CD4-positive, alpha-beta T cell treated with Interleukin-4 for 4 hours (primary cell): ENCODE measurements around the gene TBCC.
"Not testable (repeated sequence)": the region's sequence is repeated elsewhere in the genome, so short reads cannot be mapped to it uniquely, and the experiment has no call there.

Source experiments
- DNase-seq: peaks from one replicate; pipeline ENCODE4 v3.0.0-alpha.2; 2020

Gene TBCC

DNA sequence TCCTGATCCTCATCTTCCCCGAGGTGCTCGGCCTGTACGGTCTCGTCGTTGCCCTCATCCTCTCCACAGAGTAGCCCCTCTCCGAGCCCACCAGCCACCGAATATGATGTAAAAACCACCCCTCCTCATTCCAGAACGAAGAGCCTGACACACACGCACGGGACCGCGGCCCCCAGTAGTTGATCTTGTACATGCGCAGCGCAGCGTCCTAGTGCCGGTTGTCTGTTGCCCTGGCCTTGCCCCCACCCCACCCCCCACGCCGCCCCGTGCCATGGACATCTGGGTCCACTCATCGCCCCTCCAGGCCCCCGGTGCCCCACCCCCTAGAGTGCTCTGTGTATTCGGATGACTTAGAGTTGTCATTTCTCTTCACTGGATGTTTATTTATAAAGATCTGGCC, 18.3 kb downstream of the TBCC start:
- DNase-seq = no peak

- no peak for DNase-seq
These were observed 18.8 kb downstream of the TBCC start for GRCh38 chr6:42727087-42727611.

- peak; percentile 88 for DNase-seq
These were observed 19.3 kb downstream of the TBCC start for GRCh38 chr6:42726485-42727086.

GRCh38 chr6:42726026-42726425, 19.9 kb downstream of the TBCC start:
- no peak for DNase-seq

- no peak for DNase-seq
These were observed 21.1 kb downstream of the TBCC start for GRCh38 chr6:42724825-42725224.

DNA sequence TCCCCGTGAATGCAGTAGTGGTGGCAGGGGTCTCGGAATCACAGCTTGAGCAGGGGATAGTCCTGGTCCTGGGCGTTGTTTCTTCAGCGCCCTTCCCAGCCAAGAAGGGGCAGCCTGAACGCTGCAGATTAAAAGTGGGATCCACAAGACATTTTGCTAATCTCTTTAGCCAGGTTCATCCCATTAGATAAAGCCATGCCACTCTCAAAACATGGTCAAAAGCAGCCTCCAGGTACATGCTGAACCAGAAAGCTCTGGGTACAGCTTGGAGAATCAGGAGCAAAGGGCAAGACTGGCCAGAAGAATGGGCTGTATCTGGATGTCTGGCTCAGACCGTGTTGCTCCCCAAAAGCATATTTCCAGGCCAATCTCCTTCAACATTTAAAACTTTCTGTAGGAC, 23.4 kb downstream of the TBCC start, which contains the start of gene PRPH2:
PRPH2 (minus strand) TSS at position 101 of the 400 bp plus-strand sequence. CDS start 263 bp downstream, outside the sequence.
- no peak for DNase-seq

DNA sequence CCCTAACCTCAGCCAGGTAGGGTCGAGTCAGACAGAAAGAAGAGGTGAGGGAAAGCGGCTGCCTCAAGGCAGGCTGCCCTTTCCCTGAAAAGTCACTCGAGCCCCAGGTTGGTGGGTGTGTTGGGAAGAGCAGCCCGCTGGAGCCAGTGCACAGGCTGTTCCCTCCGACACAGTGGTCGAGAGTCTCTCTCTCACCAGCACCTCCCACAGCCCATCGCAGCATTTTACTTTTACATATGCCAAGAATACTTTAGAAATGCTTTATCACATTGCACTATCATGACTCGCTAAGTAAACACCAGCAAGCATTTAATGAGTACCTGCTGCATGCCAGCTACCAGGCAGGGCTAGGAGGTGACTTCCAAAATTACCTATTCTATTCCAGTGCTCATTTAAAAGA, 25.2 kb downstream of the TBCC start:
- DNase-seq = no peak

- DNase-seq = no peak
These were observed 30.0 kb downstream of the TBCC start for GRCh38 chr6:42715871-42716270.

DNA sequence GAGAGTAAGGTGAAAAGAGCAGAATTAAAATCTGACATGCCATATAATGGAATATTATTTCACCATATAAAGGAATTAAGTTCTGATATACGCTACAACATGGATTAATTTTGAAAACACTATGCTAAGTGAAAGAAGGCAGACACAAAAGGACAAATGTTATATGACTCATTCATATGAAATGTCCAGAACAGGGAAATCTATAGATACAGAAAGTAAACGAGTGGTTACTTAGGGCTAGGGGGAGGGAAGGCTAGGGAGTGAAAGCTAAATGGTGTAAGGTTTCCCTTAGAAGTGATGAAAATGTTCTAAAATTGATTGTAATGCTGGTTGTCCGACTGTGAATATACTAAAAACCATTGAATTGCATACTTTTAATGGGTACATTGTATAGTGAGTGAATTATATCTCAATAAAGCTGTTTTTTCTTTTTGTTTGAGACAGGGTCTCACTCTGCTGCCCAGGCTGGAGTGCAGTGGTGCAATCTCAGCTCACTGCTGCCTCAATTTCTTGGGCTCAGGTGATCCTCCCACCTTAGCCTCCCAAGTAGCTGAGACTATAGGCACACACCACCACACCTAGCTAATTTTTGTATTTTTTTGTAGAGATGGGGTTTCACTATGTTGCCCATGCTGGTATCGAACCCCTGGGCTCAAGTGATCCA, 31.7 kb downstream of the TBCC start:
- DNase-seq = no peak

- DNase-seq = no peak
These were observed 34.0 kb downstream of the TBCC start for GRCh38 chr6:42711930-42712329.

DNA sequence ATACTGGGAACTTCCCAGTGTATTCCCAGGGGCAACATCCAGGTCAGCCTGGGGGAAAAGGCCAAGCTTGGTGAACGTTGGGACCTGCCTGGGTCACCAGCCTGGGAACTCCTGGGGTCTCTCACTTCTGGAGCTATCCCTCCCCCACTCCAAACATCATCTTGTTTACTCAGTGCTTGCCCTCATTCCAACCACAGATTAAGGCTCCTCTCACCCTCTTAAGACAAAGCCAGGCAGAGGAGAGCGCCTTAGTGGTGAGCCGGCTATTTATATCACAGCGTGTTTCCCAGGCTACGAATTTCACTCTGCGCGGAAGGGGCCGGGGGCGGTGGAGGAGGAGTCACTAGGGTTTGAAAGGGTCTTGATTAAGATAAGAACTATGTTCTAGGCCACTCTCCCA, 35.6 kb downstream of the TBCC start:
- no peak for DNase-seq

- DNase-seq = no peak
These were observed 36.0 kb downstream of the TBCC start for GRCh38 chr6:42709871-42710270.

- no peak for DNase-seq
These were observed 37.8 kb downstream of the TBCC start for GRCh38 chr6:42708096-42708495.

DNA sequence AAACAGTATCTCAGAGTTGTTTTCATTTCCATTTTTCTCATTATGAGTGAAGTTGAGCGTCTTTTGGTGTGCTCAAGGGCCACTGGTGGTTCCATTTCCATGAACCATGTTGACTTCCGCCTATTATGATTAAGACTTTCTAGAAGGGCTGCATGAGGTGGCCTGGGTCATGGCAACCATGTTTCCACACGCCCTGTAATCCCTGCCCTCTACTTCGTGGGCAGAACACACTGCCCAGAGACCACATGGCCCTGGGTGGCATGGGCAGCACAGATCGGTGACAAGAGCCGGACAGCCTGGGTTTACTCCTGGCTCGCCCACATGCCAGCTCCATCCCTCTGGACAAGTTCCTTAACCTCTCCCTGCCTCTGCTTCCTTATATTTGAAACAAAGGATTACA, 38.3 kb downstream of the TBCC start:
- DNase-seq = no peak

DNA sequence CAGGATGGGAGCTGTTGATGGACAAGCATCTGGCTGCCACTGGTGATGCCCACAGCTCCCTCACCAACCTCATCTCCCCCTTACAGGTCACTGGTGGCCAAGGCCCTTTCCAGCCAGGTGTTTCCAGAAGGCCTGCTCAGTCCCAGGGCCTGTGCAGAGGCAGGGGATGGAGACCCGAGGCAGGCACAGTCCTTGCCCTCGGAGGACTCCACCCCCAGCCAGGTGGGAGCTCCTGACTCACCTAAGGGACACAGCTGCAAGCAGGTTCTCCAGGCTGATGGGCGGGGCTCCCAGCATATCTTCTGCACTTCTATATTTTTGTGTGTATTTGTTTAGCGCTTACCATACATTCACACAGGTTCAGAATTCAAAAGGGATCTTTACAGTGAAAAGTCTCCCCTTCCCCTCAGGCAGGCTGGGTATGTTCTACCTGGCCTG, 40.9 kb downstream of the TBCC start:
- DNase-seq = no peak

DNA sequence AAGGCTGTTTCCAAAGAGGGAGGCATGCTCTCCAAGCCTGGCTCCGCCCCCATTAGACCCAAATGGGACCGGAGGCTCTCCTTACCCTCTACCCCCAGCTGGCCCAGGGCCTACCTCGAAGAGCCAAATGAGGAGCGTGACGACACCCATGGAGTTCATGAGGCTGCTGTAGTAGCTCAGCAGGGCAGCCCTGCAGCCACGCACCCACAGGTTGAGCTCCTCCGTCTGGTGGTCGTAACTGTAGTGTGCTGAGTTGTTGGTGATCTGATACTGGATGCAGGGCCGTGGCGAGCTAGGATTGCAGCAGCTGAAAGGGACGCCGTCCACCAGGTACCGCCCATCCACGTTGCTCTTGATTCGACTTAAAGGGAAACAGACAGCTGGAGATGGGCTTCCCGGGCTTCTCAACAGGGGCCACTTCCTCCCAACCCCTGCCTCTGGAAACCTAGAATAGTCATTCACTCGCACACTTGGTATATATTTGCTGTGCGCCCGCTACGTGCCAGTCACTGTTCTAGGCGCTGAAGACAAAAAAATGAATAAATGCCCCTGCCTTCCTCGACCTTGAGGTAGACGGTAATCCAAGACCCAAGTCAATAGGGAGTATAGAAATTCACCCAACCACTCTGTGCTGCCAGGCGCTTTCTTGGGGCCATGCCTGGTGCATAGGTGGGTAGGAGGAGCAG, 41.5 kb downstream of the TBCC start:
- DNase-seq = no peak

DNA sequence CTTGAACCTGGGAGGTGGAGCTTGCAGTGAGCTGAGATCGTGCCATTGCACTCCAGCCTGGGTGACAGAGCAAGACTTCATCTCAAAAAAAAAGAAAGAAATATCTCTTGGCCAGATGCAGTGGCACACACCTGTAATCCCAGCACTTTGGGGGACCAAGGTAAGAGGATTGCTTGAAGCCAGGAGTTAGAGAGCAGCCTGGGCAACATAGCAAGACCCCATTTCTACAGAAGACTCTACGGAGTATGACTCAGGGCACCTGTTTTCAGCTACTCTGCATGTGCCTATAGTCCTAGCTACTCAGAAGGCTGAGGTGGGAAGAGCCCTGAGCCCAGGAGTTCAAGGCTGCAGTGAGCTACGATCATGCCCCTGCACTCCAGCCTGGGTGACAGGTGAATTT, 43.1 kb downstream of the TBCC start:
- not testable (repeated sequence) for DNase-seq

- no peak for DNase-seq
These were observed 43.7 kb downstream of the TBCC start for GRCh38 chr6:42702200-42702599.

GRCh38 chr6:42698217-42698616, 47.7 kb downstream of the TBCC start:
- no peak for DNase-seq

- no peak for DNase-seq
These were observed 48.6 kb downstream of the TBCC start for GRCh38 chr6:42697268-42697655.

- no peak for DNase-seq
These were observed 49.2 kb downstream of the TBCC start for GRCh38 chr6:42696526-42697267.

DNA sequence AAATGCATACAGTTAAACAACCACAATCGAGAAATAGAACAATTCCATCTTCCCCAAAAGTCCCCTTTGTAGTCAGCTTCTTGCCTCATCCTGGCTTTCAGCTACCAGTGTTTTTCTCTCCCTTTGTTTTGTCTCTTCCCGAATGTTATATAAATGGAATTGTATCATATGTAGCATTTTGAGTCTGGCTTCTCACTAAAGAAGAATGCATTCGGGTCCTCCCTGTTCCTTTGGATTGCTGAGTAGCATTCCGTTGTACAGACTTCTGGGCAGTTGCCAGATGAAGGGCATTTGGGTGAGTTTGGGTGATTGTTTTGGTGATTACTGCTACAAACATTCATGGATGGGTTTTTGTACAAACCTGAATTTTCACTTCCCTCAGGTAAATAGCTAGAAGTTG, 51.3 kb downstream of the TBCC start:
- DNase-seq = no peak
